GM18867 (cell line): ENCODE measurements around the gene BATF.

Source experiments
- ATAC-seq: cut with Tn5 transposase; IDR thresholded peaks from one replicate; pipeline ENCODE4 v1.9.1; 2021; ENCODE audit warnings: mild to moderate bottlenecking, moderate library complexity; ENCODE audit not compliant: unreplicated experiment

The BATF gene

GRCh38 chr14:75499084-75499875 is 23.0 kb upstream of the BATF start:
- peak; percentile 65 for ATAC-seq

- no peak for ATAC-seq
Observed at GRCh38 chr14:75501080-75501479, 21.2 kb upstream of the BATF start.

- no peak for ATAC-seq
Observed at GRCh38 chr14:75504411-75504810, 17.9 kb upstream of the BATF start.

GRCh38 chr14:75506930-75507329 is 15.3 kb upstream of the BATF start:
- ATAC-seq: no peak

GRCh38 chr14:75510547-75510946 is 11.7 kb upstream of the BATF start:
- ATAC-seq: no peak

GRCh38 chr14:75511201-75511600 is 11.1 kb upstream of the BATF start:
- ATAC-seq: no peak

GRCh38 chr14:75513911-75514672 is 8.2 kb upstream of the BATF start:
- ATAC-seq: peak; percentile 47

- peak; percentile 51 for ATAC-seq
Observed at GRCh38 chr14:75514673-75515628, 7.3 kb upstream of the BATF start.

GRCh38 chr14:75515629-75515996 is 6.7 kb upstream of the BATF start:
- ATAC-seq: peak; percentile 34

GRCh38 chr14:75518625-75519024 is 3.6 kb upstream of the BATF start:
- no peak for ATAC-seq

GRCh38 chr14:75519394-75519793 is 2.9 kb upstream of the BATF start:
- no peak for ATAC-seq

GRCh38 chr14:75519826-75520728 is 2.2 kb upstream of the BATF start:
- ATAC-seq: no peak

GRCh38 chr14:75520852-75521251 is 1.4 kb upstream of the BATF start:
- ATAC-seq: no peak

- peak; percentile 27 for ATAC-seq
Observed at GRCh38 chr14:75521415-75522199, 662 bp upstream of the BATF start.

- ATAC-seq: no peak
Observed at GRCh38 chr14:75522983-75523318, 682 bp downstream of the BATF start.

GRCh38 chr14:75523771-75524171 is 1.5 kb downstream of the BATF start:
- no peak for ATAC-seq

- ATAC-seq: no peak
Observed at GRCh38 chr14:75525969-75526368, 3.7 kb downstream of the BATF start.

- ATAC-seq: no peak
Observed at GRCh38 chr14:75527449-75528163, 5.3 kb downstream of the BATF start.

GRCh38 chr14:75531256-75531655 is 9.0 kb downstream of the BATF start:
- ATAC-seq: no peak
